ENCODE measurements around the gene PRLH. TPM values are rescaled to one million over a fixed set of nuclear protein-coding genes. Genes with fewer than 3 reads are reported as not detected.

Gene PRLH
- total and polyA plus RNA-seq, 2 donors (not counting 3 experiments of a cell fraction or from before 2014, with no cell fraction given), result not detected

DNA sequence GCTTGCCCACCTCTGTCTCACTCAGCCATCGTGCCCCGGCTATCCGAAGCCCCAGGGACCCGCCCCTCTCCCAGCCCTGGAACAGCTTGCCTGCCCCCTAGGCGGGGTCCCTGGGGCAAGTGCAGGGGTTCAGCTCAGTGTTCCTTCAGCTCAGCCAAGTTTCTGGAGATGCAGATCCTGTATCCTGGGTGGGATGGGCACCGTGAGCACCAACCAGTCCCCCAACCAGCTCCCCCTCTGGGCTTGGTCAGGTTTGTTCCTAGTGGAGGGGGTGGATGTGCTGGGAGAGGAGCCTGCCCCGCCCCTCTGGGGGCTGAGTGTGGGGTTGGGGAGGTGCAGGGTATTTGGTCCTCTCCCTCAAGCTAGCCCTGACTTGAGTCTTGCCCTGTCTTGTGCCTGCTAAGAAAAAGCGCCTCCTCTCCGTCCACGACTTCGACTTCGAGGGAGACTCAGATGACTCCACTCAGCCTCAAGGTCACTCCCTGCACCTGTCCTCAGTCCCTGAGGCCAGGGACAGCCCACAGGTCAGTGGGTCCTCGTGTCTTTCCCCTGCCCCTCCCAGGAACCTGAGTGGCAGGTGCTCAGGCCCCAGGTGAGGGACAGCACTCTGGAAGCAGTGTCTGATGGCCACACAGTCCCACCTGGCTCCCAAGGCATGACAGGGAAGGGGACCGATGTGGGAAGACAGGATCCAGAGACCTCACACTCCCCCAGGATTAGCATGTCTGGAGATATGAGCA is 46.7 kb upstream of the PRLH start:
- intact Hi-C loops (cut with micrococcal nuclease) (loop anchor here (10.0 kb wide), 1 partner anchor 745 kb away; no protein-coding TSS in a partner anchor), dilution Hi-C loops (cut with MboI; ENCODE audit: extremely low pct_ligation_motif_present, low sequenced_read_pairs) (no loop called here)
- POLR2A ChIA-PET, result no interaction called here
- DNase-seq (ENCODE audit: low read depth, low spot score) (no peak), FAIRE-seq (no peak)
- CTCF ChIA-PET, result interaction anchor here (0.8 kb wide), 1 partner anchor 53 kb away, joined by 5 read pairs; no protein-coding TSS in a partner anchor
- Histone ChIP-seq H3K9me3 (replicated peaks; ENCODE audit: control insufficient read depth, insufficient read depth, low read length) (no peaks in the 10 kb centered on the region), H3K36me3 (ENCODE audit: control insufficient read depth in 2 of 2, extremely low read depth in 1 of 2, insufficient read depth in 2 of 2, low read length in 2 of 2) (no peaks in the 10 kb centered on the region), H3K9me1 (replicated peaks; ENCODE audit: control insufficient read depth, extremely low read depth, insufficient read depth, low read length) (no peaks in the 10 kb centered on the region), H3K79me2 (ENCODE audit: control insufficient read depth, insufficient read depth, low read length) (no peaks in the 10 kb centered on the region), H3K27me3 (ENCODE audit: control insufficient read depth in 2 of 2, insufficient read depth in 2 of 2, low read length in 2 of 2) (no peaks in the 10 kb centered on the region), H4K20me1 (replicated peaks; ENCODE audit: control insufficient read depth, extremely low read depth, insufficient read depth, low read length) (no peaks in the 10 kb centered on the region), H3K4me3 (replicated peaks in 1 of 3; ENCODE audit: insufficient read depth in 1 of 3, low read depth in 1 of 3, low read length in 3 of 3) (no peak overlapping the region), H3K4me1 (ENCODE audit: control insufficient read depth, extremely low read depth, insufficient read depth, low read length) (no peaks in the 10 kb centered on the region), H3K9ac (replicated peaks; ENCODE audit: extremely low read depth, insufficient read depth, low read length) (no peak overlapping the region), H3K4me2 (ENCODE audit: insufficient read depth, low read length) (no peak overlapping the region), H3K27ac (ENCODE audit: insufficient read depth, low read depth, low read length) (no peak overlapping the region), H2AFZ (ENCODE audit: low read depth, low read length) (no peak overlapping the region)
- TF ChIP-seq, protein P1, sequence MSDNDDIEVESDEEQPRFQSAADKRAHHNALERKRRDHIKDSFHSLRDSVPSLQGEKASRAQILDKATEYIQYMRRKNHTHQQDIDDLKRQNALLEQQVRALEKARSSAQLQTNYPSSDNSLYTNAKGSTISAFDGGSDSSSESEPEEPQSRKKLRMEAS (IDR thresholded peaks at IDR 0.05; ENCODE audit: insufficient read depth, insufficient read length), result no peak
- no TSS peak for BruUV-seq (replicated peaks)

DNA sequence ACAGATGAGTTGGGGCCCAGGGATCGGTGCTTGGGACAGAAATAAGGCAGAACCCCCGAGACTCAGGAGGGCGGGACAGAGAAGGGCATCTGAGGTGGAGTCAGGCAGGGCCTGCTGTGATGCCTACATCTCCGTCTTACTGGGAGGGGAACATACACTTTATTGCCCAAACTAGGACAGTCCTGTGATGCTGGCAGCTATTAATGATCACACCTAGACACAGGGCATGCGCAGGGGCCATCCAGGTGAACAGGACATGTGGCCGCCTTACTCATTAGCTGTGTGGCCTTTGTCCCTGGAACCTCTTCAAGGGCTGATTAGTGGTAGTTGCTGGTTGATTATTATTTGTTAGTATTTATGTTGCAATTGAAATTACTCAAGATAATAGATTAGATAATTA is 46.1 kb upstream of the PRLH start:
- Histone ChIP-seq H3K4me1 (ENCODE audit: control insufficient read depth, extremely low read depth, insufficient read depth, low read length) (no peaks in the 10 kb centered on the region), H3K9me1 (replicated peaks; ENCODE audit: control insufficient read depth, extremely low read depth, insufficient read depth, low read length) (no peaks in the 10 kb centered on the region), H3K79me2 (ENCODE audit: control insufficient read depth, insufficient read depth, low read length) (no peaks in the 10 kb centered on the region), H3K9me3 (replicated peaks; ENCODE audit: control insufficient read depth, insufficient read depth, low read length) (no peaks in the 10 kb centered on the region), H2AFZ (ENCODE audit: low read depth, low read length) (no peak overlapping the region), H3K4me3 (replicated peaks in 1 of 3; ENCODE audit: insufficient read depth in 1 of 3, low read depth in 1 of 3, low read length in 3 of 3) (no peak overlapping the region), H4K20me1 (replicated peaks; ENCODE audit: control insufficient read depth, extremely low read depth, insufficient read depth, low read length) (no peaks in the 10 kb centered on the region), H3K4me2 (ENCODE audit: insufficient read depth, low read length) (no peak overlapping the region), H3K36me3 (ENCODE audit: control insufficient read depth in 2 of 2, extremely low read depth in 1 of 2, insufficient read depth in 2 of 2, low read length in 2 of 2) (no peaks in the 10 kb centered on the region), H3K9ac (replicated peaks; ENCODE audit: extremely low read depth, insufficient read depth, low read length) (no peak overlapping the region), H3K27me3 (ENCODE audit: control insufficient read depth in 2 of 2, insufficient read depth in 2 of 2, low read length in 2 of 2) (no peaks in the 10 kb centered on the region), H3K27ac (ENCODE audit: insufficient read depth, low read depth, low read length) (no peak overlapping the region)
- ChIA-PET CTCF (interaction anchor here (1.2 to 1.5 kb wide), 2 partner anchors 7 to 51 kb away, joined by 3 to 5 read pairs; no protein-coding TSS in a partner anchor), POLR2A (no interaction called here)
- no peak for TF ChIP-seq EZH2 (IDR thresholded peaks at IDR 0.05; ENCODE audit: borderline replicate concordance, low read depth, low read length, severe bottlenecking)
- FAIRE-seq (no peak), DNase-seq (ENCODE audit: low read depth, low spot score) (no peak)
- intact Hi-C loops (cut with micrococcal nuclease), result no loop called here
- BruUV-seq (replicated peaks), result no TSS peak
- dilution Hi-C loops (cut with MboI; ENCODE audit: extremely low pct_ligation_motif_present, low sequenced_read_pairs), result no loop called here

All from endothelial cell of umbilical vein (primary cell).